Measurements from ENCODE around the gene HNRNPUL1. TPM values are rescaled to one million over a fixed set of nuclear protein-coding genes. Genes with fewer than 3 reads are reported as not detected.
A peak's percentile ranks its signal among the peaks of the same experiment; 100 is the strongest.
"Not testable (repeated sequence)": the region's sequence is repeated elsewhere in the genome, so short reads cannot be mapped to it uniquely, and the experiment has no call there.

The HNRNPUL1 gene
- total and polyA plus RNA-seq, 2 experiments from 2014 or later, result 111 to 112 TPM

DNA sequence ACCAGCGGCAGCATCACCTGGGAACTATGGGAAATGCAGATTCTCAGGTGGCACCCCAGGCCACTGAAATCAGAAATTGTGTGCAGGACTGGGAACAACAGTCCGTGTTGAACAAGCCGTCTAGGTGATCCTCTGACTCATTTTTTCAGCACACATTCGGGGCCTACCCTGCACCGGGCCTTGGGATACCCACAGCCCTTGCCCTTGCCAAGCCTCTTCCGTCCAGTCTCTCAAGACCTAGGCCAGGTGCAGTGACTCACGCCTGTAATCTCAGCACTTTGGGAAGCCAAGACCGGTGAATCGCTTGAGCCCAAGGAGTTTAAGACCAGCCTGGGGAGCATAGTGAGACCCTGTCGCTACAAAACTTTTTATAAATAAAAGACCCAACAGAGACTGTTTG is 71.3 kb downstream of the HNRNPUL1 start:
- peaks cover 42% of the 10 kb centered on the region; the same call in 1 of the 2 replicates for H3K36me3 ChIP-seq (ENCODE audit: low read depth)
- H3F3A ChIP-seq (ENCODE audit: insufficient read depth), result peaks cover 9% of the 10 kb centered on the region
- peaks cover 71% of the 10 kb centered on the region for H3K79me2 ChIP-seq (ENCODE audit: insufficient read depth)
- H4K20me1 ChIP-seq (ENCODE audit: insufficient read depth), result no peaks in the 10 kb centered on the region
- WGBS, 2 experiments (ENCODE audit: low coverage in 1 of 2, low lambda C conversion rate in 2 of 2, missing lambda C conversion rate in 2 of 2), result 91 to 96% methylated on average over 10 of the region's 10 CpGs
- no peaks in the 10 kb centered on the region for H3K9me3 ChIP-seq (ENCODE audit: low read depth)
- DNase-seq, result no peak
- H3K27me3 ChIP-seq (replicated peaks; ENCODE audit: insufficient read depth), result no peaks in the 10 kb centered on the region
- in situ Hi-C loops (cut with MboI), result no loop called here
- no peak overlapping the region for H2AFZ ChIP-seq
- no peak overlapping the region for H3K27ac ChIP-seq
- no peaks in the 10 kb centered on the region for H3K4me1 ChIP-seq (ENCODE audit: insufficient read depth)
- TF ChIP-seq EZH2phosphoT487 (IDR thresholded peaks at IDR 0.05; ENCODE audit: insufficient read depth, low read depth) (no peak), EZH2 (IDR thresholded peaks at IDR 0.05; ENCODE audit: insufficient read depth, poor library complexity, severe bottlenecking) (no peak)
- no peak overlapping the region for H3K4me2 ChIP-seq (ENCODE audit: unreplicated experiment)
- no peak overlapping the region for H3K4me3 ChIP-seq
- H3K9ac ChIP-seq, result no peak overlapping the region
- H3K9me2 ChIP-seq (ENCODE audit: insufficient read depth), result no peaks in the 10 kb centered on the region

DNA sequence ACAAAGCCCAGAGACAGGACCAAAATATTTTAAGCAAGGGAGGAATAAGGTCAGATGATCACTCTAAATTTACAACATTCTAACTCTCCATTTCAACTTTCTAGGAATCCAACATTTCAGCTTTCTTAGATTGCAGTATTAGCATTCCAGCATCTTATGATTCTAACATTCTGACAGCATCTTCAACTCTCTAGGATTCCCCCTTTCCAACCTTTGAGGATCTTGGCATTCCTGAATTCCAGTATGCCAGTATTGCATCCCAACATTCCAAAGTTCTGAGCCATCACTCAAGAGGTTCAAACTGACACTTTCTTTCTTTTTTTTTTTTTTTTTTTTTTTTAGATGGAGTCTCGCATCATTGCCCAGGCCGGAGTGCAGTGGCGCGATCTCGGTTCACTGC is 75.8 kb downstream of the HNRNPUL1 start:
- Histone ChIP-seq H3K4me2 (ENCODE audit: unreplicated experiment) (no peak overlapping the region), H3K9ac (no peak overlapping the region), H3K9me2 (ENCODE audit: insufficient read depth) (no peaks in the 10 kb centered on the region), H4K20me1 (ENCODE audit: insufficient read depth) (no peaks in the 10 kb centered on the region), H3K4me1 (ENCODE audit: insufficient read depth) (no peaks in the 10 kb centered on the region), H3K9me3 (ENCODE audit: low read depth) (no peaks in the 10 kb centered on the region), H3K27ac (no peak overlapping the region), H3K4me3 (no peak overlapping the region), H3K36me3 (ENCODE audit: low read depth) (peaks cover 41% of the 10 kb centered on the region; the same call in 1 of the 2 replicates), H3K27me3 (replicated peaks; ENCODE audit: insufficient read depth) (no peaks in the 10 kb centered on the region), H3K79me2 (ENCODE audit: insufficient read depth) (peaks cover 70% of the 10 kb centered on the region), H2AFZ (no peak overlapping the region), H3F3A (ENCODE audit: insufficient read depth) (peaks cover 3% of the 10 kb centered on the region)
- 95 to 99% methylated on average over 5 of the region's 5 CpGs for WGBS, 2 experiments (ENCODE audit: low coverage in 1 of 2, low lambda C conversion rate in 2 of 2, missing lambda C conversion rate in 2 of 2)
- no peak for TF ChIP-seq EZH2phosphoT487 (IDR thresholded peaks at IDR 0.05; ENCODE audit: insufficient read depth, low read depth)
- TF ChIP-seq EZH2 (IDR thresholded peaks at IDR 0.05; ENCODE audit: insufficient read depth, poor library complexity, severe bottlenecking), result no peak
- in situ Hi-C loops (cut with MboI), result no loop called here
- DNase-seq, result peak; percentile 25

DNA sequence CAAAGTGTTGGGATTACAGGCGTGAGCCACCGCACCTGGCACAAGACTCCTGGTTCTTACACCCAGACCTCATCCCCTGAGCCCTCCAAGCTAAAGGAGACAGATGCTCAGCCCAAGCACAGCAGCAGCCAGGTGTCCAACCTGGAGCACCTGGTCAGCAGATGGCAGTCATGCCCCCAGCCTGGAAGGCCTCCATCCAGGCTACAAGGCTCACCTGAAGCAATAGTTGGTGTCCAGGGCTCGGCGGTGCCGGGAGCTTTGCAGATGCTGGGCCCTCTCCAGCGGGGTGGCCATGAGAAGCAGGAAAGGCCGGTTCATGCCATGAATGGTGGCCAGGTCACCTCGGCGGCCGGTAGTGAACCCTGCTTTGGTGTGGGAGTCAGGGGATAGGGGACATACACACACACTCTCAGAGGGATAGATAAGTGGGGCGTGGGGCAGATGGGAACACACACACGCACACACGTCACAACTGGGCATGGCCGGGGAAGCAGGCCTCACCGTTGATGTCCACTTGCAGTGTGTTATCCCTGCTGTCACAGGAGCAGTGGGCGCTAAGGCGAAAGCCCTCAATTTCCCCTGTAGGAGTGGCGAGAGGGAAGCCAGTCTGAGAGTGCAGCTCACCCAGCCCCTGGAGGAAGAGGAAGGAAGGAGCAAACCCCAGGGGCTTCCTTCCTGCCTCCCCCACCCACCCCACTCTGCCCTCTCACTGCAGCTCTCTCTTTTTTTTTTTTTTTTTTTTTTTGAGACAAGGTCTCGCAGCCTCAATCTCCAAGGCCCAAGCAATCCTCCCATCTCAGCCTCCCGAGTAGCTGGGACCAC is 77.7 kb downstream of the HNRNPUL1 start:
- no peak overlapping the region for H2AFZ ChIP-seq
- peaks cover 42% of the 10 kb centered on the region; the same call in 1 of the 2 replicates for H3K36me3 ChIP-seq (ENCODE audit: low read depth)
- H3K27me3 ChIP-seq (replicated peaks; ENCODE audit: insufficient read depth), result no peaks in the 10 kb centered on the region
- H3K79me2 ChIP-seq (ENCODE audit: insufficient read depth), result peaks cover 71% of the 10 kb centered on the region
- TF ChIP-seq EZH2phosphoT487 (IDR thresholded peaks at IDR 0.05; ENCODE audit: insufficient read depth, low read depth), result no peak
- TF ChIP-seq EZH2 (IDR thresholded peaks at IDR 0.05; ENCODE audit: insufficient read depth, poor library complexity, severe bottlenecking), result no peak
- H3K27ac ChIP-seq, result no peak overlapping the region
- H4K20me1 ChIP-seq (ENCODE audit: insufficient read depth), result no peaks in the 10 kb centered on the region
- peaks cover 3% of the 10 kb centered on the region for H3F3A ChIP-seq (ENCODE audit: insufficient read depth)
- in situ Hi-C loops (cut with MboI), result no loop called here
- no peaks in the 10 kb centered on the region for H3K4me1 ChIP-seq (ENCODE audit: insufficient read depth)
- no peaks in the 10 kb centered on the region for H3K9me3 ChIP-seq (ENCODE audit: low read depth)
- 94 to 95% methylated on average over 20 of the region's 20 CpGs for WGBS, 2 experiments (ENCODE audit: low coverage in 1 of 2, low lambda C conversion rate in 2 of 2, missing lambda C conversion rate in 2 of 2)
- H3K4me2 ChIP-seq (ENCODE audit: unreplicated experiment), result no peak overlapping the region
- H3K4me3 ChIP-seq, result no peak overlapping the region
- H3K9me2 ChIP-seq (ENCODE audit: insufficient read depth), result no peaks in the 10 kb centered on the region
- H3K9ac ChIP-seq, result no peak overlapping the region
- no peak for DNase-seq

DNA sequence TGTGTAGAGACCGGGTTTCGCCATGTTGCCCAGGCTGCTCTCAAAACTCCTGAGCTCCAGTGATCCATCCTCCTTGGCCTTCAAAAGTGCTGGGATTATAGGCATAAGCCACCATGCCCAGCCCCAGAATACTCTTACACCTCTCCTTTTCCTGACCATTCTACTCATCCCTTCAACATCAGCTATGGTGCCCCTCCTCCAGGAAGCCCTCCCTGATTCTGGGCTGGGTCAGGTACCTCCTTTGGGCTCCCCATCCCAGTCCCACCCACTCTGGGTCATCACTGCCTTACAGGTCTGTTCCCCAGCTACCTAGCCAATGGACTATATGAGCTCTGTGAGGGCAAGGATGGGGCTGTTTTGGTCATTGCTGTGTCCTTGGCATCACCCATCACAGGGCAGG is 80.0 kb downstream of the HNRNPUL1 start:
- H3K4me3 ChIP-seq, result no peak overlapping the region

DNA sequence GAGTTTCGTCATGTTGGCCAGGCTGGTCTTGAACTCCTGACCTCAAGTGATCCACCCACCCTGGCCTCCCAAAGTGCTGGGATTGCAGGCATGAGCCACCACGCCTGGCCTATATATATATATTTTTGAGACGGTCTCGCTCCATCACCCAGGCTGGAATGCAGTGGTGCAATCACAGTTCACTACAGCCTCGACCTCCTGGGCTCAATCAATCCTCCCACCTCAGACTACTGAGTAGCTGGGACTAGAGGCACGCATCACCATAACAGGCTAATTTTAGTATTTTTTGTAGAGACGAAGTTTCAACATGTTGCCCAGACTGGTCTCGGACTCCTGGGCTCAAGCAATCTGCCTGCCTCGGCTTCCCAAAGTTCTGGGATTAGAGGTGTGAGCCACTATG is 82.7 kb downstream of the HNRNPUL1 start:
- H3F3A ChIP-seq (ENCODE audit: insufficient read depth); DNase-seq; H2AFZ ChIP-seq; H3K4me1 ChIP-seq (ENCODE audit: insufficient read depth); H3K9me2 ChIP-seq (ENCODE audit: insufficient read depth); H3K27ac ChIP-seq; H3K9ac ChIP-seq; H3K9me3 ChIP-seq (ENCODE audit: low read depth); H4K20me1 ChIP-seq (ENCODE audit: insufficient read depth); H3K4me2 ChIP-seq (ENCODE audit: unreplicated experiment); H3K4me3 ChIP-seq; H3K27me3 ChIP-seq (replicated peaks; ENCODE audit: insufficient read depth); in situ Hi-C loops (cut with MboI): not testable (repeated sequence)
- Histone ChIP-seq H3K79me2 (ENCODE audit: insufficient read depth) (peaks cover 91% of the 10 kb centered on the region), H3K36me3 (ENCODE audit: low read depth) (peaks cover 31% of the 10 kb centered on the region)
- 95 to 98% methylated on average over 9 of the region's 9 CpGs for WGBS, 2 experiments (ENCODE audit: low coverage in 1 of 2, low lambda C conversion rate in 2 of 2, missing lambda C conversion rate in 2 of 2)

More for the DNA sequence above, 80.0 kb downstream of the HNRNPUL1 start:
- Histone ChIP-seq H3K9me3 (ENCODE audit: low read depth) (no peaks in the 10 kb centered on the region), H2AFZ (no peak overlapping the region), H4K20me1 (ENCODE audit: insufficient read depth) (no peaks in the 10 kb centered on the region), H3K9ac (no peak overlapping the region), H3K4me1 (ENCODE audit: insufficient read depth) (no peaks in the 10 kb centered on the region; the same call in 1 of the 2 replicates), H3K79me2 (ENCODE audit: insufficient read depth) (peaks cover 69% of the 10 kb centered on the region), H3K4me2 (ENCODE audit: unreplicated experiment) (no peak overlapping the region), H3K36me3 (ENCODE audit: low read depth) (peaks cover 37% of the 10 kb centered on the region), H3K9me2 (ENCODE audit: insufficient read depth) (no peaks in the 10 kb centered on the region), H3F3A (ENCODE audit: insufficient read depth) (peaks cover 3% of the 10 kb centered on the region), H3K27ac (no peak overlapping the region), H3K27me3 (replicated peaks; ENCODE audit: insufficient read depth) (no peaks in the 10 kb centered on the region)
- in situ Hi-C loops (cut with MboI), result no loop called here
- 90 to 100% methylated on average over 2 of the region's 2 CpGs for WGBS, 2 experiments (ENCODE audit: low coverage in 1 of 2, low lambda C conversion rate in 2 of 2, missing lambda C conversion rate in 2 of 2)
- DNase-seq, result no peak
- TF ChIP-seq EZH2 (IDR thresholded peaks at IDR 0.05; ENCODE audit: insufficient read depth, poor library complexity, severe bottlenecking) (no peak), EZH2phosphoT487 (IDR thresholded peaks at IDR 0.05; ENCODE audit: insufficient read depth, low read depth) (no peak)
